Amniotic stem cell (primary cell): Measurements from ENCODE around the gene DIAPH2.

Source experiments
- DNase-seq: peaks from one replicate; lab custom pipeline; 2025; lab: John Stamatoyannopoulos, UW

Gene DIAPH2

DNA sequence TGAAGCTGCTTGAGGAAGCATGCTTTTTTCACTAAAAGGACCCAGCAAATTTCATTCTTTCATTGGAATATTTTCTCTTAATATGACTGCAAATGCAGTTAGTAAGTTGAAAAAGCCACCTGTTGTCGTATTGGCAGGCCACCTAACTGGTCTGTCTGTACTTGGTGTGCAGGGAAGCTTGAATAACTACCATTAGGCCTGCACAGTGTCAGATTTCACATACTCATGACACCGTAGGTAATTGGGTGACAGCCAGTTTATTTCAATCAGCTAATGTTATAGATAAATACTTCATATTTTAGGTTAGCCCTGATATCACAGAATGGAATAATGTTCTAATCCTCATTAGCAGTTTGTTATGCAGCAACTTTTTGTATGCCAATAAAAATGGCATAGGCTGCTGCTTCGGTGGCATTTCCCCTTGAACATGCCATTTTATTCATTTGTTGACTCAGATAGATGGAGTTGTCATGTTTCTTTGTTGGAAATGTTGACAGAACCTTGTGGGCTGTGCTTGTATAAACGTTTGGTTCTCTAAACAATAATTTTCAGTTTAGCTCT, 372.8 kb downstream of the DIAPH2 start:
- no peak for DNase-seq

DNA sequence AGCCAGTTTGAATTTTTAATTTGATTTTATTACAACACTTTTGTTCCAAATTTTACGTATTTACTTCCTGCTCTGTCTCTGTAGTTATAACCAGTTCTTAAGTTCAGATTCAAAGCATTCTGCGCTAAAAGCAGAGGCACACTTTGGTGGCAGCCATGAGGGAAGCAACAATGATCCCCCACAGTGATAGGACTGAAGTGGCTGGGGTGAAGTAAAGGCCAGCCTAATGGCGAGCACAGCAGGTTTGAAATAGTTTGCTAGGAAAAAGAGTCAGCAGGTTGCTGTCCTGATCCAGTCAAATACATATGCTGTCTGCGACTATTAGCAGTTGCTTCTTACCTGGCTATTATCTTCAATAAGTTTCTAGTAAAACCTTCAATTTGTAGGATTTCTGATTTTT, 375.4 kb downstream of the DIAPH2 start:
- DNase-seq: no peak

DNA sequence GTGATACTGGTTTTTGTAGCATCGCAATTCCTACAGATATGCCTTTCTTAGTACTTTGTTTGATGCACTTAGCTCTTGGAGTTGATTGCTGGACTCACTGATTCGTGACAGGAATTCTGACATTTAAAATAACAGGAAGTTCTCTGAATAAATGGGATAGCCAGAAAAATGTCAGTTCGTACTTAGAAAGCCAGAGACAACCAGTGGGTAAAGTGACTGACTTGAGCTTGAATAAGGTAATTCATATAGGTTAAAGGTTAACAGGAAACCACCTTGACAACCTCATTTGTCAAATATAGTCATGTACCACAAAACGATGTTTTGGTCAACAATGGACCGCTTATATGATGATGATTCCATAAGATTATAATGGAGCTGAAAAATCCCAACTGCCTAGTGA, 380.4 kb downstream of the DIAPH2 start:
- DNase-seq: no peak

DNA sequence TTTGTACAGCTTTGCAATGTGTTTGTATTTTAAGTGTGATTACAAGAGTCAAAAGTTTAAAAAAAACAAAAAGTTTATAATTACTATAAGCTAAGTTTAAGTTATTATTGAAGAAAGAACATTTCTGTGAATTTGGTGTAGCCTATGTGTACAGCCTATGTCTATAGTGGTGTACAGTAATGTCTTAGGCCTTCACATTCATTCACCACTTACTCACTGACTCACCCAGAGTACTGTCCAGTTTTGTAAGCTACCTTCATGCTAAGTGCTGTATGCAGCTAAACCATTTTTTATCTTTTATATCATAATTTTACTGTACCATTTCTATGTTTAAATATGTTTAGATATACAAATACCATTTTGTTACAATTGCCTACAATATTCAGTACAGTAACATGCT, 381.3 kb downstream of the DIAPH2 start:
- no peak for DNase-seq

DNA sequence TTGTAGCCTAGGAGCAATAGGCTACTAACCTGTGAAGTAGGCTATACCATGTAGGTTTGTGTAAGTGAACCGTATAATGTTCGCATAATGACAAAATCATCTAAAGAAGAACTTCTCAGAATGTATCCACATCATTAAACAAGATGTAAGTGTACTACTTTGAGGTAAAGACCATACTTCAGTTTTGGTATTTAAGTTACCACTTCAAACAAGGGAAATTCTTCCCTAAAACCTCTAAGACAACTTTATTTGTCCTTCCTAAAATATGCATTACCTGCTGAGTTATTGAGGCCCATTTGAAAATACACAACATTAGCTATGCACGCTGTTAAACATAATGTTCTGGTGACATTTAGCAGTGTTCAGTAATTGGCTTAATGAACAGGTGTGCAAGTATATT, 381.7 kb downstream of the DIAPH2 start:
- DNase-seq: no peak

DNA sequence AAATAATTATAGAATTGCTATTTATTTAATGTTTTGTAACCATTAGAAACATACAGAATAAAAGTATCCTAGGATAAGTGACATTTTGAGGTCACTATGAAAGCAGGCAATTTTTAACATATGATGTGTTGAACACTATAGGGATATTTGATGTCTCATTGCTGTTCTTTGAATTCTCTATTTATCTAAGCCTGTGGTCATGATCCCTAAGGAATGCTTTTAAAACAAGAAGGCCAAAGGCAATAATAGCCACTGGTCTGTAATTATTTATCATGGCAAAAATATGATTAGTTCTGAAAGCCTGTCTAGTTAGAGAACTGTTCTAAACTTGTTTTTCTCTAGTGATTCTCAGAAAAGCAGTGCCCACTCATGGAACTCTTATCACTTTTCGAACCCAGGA, 385.7 kb downstream of the DIAPH2 start:
- peak; percentile 2 for DNase-seq

DNA sequence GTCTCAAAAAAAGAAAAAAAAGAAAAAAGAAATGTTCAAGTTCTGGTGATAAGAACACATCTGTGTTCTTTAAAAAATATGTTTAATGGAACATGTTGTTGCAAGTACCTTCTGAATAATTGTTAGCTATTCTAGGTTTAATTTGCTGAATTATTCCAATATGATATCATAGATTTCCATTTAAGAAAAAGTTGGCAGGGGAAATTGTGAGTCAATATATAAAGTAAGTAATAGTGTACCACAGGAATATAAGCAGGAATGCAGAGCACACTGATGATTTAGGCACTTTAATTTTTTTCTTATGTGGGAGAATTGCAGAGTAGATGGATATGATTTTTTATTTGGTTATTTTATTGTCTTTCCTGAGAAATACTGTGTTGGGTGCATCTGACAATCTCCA, 389.8 kb downstream of the DIAPH2 start:
- DNase-seq: peak; percentile 37

DNA sequence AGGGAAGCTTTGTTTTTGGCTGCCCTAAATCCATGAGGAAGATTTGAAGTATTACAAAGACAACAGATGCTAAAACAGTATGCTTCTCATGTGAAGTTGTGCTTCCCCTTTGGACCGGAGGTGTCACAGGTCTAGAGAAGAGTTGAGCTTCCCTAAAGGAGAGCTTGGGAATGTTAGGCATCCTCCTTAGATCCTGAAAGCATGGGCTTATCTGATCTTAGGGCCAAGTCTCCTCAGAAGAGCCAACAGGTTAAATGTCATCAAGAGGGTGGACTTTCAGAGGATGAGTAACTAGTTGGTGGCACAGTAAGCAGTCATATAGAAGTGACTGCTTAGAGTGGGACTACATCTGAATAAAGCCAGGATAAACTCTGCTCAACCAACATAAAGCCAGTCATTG, 404.5 kb downstream of the DIAPH2 start:
- DNase-seq: no peak

DNA sequence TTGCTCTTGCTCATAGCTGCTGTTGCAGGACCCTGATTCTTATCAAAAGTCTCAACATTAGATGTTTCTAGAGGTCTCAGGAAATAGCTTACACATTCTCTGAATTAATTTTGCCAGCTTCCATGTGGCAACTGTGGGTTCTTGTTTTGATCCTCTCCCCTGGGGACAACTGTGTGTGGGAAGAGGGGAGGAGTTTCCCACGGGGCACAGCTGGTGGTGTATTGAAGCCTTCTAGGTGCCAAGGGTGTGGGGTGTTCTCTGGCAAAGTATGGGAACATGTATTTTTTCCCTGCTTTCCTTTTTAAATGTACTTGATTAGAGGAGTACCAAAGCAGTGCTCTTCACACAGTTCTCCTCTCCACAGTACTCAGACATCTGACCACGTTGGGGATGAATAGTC, 411.7 kb downstream of the DIAPH2 start:
- no peak for DNase-seq

DNA sequence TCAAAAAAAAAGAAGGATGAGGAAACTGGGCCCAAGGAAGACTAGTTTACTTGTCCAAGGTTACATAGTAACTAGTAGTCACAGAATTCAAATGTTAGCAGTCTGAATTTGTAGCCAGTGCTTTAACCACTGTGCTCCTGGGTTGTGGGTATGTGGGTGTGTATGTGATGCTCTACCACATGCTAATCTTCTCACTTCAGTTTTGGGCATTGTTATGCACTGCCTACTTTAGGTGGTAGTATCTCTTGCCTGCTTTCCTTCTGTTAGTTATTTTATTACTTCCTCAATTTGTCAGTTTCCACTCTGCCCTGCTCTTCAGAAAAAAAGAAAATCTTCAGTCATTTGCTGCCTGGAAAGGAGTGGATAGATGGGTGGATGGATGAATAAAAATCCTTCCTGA, 418.3 kb downstream of the DIAPH2 start:
- no peak for DNase-seq

DNA sequence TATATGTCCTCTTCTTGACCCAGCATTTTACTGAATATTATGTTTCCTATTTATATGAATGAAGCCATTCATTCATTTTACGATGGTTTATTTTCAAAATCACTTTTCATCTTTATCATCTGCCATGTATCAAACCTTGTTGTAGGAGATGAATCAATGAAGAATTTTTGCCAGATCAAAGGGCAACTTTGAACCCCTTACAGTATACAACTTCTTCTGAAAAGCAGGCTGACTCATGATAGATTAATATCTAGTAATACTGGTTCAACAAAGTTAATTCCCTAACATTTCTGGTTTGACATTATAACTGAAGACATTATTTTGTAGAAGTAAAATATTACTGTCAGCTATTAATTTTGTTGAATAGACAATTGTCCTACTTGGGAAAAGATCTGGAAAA, 425.1 kb downstream of the DIAPH2 start:
- DNase-seq: no peak

DNA sequence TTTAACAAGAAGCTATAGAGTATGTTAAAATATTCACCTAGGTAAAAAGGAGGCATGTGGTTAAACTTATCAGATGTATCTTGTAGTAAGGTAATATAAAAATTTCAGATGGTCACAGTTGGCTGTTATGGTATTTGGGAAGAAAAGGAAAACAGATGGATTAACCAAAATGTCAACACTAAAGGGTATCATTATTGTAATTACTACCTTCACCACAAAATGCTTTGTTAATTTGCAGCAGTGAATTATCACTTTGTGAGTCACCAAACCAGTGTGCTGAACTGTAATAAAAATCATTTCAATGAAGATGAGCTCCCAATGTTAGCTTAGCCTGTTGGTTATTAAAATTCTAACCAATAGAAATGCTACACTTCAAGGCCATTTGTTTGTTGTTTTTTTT, 432.9 kb downstream of the DIAPH2 start:
- DNase-seq: no peak

DNA sequence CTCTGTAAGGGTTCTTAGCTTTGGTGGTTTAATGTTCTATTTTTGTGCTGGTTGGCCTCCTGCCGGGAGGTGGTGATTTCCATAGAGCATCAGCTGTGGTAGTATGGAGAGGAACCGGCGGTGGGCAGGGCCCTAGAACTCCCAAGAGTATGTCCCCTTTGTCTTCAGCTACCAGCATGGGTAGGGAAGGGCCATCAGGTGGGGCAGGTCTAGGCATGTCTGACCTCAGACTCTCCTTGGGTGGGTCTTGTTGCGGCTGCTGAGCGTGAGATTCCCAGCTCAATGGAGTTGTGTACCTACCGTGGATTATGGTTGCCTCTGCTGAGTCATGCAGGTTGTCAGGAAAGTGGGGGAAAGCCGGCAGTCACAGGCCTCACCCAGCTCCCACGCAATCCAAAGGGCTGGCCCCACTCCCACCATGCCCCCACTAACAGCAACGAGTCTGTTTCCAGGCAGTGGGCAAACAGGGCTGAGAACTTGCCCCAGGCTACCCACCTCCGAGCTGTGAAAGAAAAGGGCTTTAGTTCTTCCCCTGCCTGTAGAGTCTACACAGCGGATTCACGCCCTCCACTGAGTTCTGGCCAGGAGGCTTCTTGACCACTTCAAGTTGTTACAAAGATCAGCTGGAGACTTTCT, 434.9 kb downstream of the DIAPH2 start:
- DNase-seq: no peak

DNA sequence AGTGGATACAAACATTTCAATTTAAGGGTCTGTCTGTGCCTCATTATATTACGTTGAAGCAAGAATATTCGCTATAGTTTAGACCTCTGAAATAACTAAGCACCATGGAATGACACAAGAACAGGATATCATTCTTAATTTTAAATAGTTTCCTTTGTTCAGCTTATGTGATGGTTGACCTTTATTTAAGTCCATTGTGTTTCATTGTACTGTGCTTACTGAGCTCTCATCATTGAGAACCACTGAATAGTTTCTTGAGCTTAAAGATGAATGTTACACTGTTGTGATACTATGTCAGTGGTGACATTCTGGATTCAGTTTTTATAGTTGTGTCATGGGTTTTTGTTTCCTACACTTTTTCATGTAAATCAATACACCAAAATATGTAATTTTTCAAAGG, 438.4 kb downstream of the DIAPH2 start:
- DNase-seq: no peak

DNA sequence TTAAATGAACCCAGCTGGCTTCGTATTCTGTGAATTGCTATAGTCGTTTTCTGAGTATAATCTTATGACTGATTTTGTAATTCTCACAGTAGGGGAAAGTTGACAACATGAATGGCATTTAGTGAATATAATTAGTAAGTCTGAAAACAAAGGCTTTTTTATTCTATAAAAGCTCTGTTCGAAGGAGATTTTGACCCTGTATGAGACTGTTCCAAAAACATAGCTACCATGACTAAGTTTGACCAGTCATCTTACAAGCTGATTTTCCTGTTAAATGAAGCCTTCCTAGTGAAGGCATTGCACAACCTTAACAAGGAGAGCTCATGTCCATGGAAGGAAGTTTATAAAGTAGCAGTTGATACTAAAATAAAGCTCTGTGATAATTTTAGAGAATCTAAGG, 441.4 kb downstream of the DIAPH2 start:
- DNase-seq: no peak

DNA sequence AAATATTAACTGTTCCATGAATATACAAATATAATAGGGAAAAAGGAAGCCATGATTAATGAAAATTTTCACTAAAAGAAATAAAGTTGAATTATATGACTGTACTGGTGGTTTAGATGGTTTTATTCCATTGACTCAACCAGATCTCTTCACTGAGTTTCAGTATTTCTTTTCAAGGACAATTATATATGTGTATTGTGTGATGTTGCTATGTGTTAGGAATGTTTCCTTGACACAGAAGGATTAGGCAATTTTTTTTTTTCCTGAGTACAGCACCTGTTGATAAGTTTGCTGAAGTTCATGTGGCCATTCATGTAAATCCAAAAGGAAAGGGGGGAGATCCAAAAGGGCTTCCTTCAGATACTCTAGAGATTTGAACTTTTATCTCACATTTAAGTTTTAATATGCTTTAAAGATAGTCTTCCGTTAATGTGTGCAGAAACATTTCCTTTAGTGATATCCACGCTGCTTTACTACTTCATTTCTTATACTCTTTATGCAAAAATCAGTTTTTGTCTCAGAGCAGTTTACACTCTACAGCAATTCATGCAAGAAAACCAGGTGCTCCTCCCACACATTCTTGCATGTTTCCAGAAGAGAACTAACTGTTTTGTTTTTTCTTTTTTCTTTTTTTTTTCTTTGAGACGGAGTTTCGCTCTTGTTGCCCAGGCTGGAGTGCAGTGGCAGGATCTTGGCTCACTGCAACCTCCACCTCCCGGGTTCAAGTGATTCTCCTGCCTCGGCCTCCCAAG, 448.2 kb downstream of the DIAPH2 start:
- no peak for DNase-seq

DNA sequence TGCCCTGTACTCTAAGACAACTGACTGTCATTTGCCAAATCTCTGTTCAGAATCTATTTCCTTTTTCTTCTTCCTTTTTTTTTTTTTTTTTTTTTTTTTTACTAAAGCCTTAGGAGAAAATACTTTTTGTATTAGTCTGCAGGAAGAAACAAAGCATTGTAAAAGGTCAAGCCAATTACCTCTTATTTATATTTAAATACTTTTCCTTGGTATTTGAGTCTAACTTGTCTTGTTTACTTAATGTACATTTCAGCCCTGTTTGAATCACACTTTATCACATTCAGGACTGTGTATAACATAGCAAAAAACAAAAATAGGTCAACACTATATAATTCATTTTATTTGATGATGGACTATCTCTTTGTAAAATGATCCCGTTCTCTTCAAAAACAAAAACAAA, 461.3 kb downstream of the DIAPH2 start:
- DNase-seq: no peak

DNA sequence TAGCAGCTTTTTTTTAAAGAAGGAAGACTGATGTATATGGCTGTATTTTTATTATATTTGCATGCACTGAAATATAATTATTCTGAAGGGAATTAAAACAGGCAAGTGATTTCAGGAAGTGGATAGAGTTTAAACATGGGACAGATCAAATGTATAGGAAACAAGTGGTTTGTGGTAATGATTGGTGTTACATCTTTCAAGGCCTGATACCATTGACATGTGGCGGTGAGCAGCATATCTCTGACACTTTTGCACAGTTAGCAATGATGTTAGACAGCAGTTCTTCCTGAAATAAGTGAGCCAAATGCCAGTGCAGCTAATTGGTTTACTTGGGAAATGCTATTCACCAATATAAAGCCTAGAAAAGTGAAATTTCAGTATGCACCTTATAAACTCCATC, 471.2 kb downstream of the DIAPH2 start:
- no peak for DNase-seq

DNA sequence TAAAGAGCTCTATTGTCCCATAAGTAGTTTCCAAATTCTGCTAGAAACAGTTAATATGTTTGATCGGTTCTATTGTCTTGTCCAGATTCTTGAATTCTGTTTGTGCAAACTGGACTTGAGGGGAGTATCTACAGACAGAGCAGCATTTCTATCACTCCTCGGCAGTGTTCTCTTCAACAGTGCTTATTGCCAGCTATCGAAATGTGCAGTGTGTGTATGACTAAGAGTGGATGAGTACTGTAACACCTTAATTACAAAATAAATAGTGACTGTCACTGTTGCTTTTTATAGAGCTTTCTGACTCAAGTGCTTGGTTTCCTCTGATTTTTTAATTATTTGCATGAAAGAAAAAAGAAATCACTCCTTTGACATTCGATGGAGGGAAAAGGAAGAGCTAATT, 473.6 kb downstream of the DIAPH2 start:
- DNase-seq: no peak

DNA sequence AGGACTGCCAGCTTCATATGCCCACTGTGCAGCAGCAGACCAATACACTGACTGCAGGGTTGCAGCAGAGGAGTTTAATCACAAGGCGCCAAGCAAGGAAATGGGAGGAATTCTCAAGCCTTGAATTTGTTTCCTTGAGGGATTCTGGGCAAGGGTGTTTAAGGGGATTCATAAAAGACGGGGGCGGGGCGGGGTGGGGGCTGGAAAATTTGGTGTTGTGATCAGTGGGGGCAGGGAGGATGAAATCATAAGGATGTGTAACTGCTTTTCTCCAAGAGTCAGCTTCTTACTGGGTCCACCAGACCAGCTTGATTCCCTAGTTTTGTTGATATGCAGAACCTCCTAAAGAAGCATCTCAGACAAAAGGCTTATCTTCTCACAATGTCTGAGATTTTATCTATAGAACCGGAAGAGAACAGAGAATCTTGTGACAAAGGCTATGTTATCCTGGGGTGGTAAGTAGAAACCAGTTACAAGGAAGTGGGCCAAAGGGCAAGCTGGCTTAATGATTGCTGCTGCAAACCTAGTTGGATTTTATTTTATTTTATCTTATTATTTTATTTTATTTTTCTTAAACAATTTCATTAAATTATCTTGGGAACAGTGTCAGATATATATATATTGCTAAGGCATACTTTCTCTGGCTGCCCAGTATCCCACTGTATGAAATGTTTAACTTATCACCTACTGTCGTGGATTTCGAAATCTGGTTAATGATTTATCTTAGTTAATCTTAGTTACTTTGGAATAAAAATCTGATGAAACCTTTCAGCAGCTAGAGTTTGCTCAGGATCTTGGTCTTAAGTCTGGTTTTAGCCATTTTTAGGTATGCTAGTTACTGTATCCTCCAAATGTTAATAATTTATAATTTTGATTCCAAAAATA, 475.5 kb downstream of the DIAPH2 start:
- DNase-seq: no peak

DNA sequence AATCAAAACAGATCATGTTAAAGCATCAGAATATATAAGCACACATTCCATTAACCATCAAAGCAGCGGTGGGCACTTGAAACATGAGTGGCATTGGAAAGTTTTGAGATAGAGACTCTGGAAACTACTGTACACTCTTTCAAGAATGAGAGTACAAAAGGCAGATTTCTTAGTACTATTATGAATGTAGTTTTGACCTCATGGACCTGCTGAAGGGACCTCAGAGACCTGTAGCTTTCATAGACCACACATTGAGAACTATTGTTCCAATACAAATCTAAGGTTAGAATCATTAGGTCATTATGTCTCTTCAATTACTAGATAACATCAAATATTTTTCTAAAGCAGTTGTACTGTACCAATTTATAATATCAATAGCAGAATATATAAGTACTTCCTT, 482.7 kb downstream of the DIAPH2 start:
- no peak for DNase-seq

DNA sequence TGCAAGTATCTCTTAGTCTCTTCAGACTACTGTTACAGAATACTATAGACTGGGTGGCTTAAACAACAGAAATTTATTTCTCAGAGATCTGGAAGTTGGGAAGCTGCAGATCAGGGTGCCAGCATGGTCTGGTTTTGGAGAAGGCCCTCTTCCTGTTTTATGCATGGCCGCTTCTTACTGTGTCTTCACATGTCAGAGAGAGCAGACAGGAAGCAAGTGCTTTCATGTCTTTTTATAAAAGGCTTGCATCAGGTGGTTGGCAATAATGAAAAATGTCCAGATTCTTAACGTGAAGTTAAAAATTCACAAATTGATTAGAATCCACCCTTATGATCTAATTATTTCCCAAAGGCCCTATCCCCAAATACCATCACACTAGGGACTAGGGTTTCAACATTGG, 484.0 kb downstream of the DIAPH2 start:
- DNase-seq: no peak

DNA sequence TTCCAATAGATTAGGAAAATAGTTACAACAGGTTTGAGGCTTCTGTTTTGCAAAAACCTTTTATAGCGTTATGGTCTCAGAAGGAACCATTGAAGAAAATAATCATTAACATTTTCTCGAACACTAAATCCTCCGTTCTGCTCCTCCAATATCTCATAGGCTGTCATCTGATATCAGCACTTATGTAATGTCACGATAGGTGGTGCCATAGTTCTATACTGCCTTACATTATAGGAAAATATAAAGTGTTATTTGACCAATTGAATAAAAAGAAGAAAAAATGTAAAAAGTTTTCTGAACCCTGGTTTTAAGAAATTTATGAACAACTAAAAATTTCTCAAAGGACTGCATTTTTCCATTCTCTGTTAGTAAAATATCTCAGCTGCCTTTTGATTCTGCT, 490.5 kb downstream of the DIAPH2 start:
- no peak for DNase-seq
